Calu3 (cell line): ENCODE results near the gene RANBP3. TPM values are rescaled to one million over a fixed set of nuclear protein-coding genes. Genes with fewer than 3 reads are reported as not detected.

ENCODE experiments used
- BruUV-seq: library from RNA; stranded (reverse); fragments of 400-500 nt; replicated peaks from 2 replicates; lab custom pipeline; 2021; lab: Mats Ljungman, UMichigan
- CTCF ChIA-PET: fragments of 300-600 bp; sonication (Branson Sonifier 250); formaldehyde crosslinking; loops from one replicate; lab custom pipeline; 2022; ENCODE audit warnings: antibody characterized with exemption; lab: Charles Lee
- DNase-seq: peaks from one replicate; pipeline ENCODE4 v3.0.0; 2022
- H3K27ac Mint-ChIP-seq: one replicate; pipeline ENCODE4 v1.8.0; 2022; ENCODE audit warnings: mixed read lengths; ENCODE audit not compliant: unreplicated experiment
- H3K27me3 Mint-ChIP-seq: one replicate; pipeline ENCODE4 v1.8.0; 2022; ENCODE audit warnings: mixed read lengths; ENCODE audit not compliant: unreplicated experiment
- H3K36me3 Mint-ChIP-seq: one replicate; pipeline ENCODE4 v1.8.0; 2022; ENCODE audit warnings: mild to moderate bottlenecking, moderate library complexity, mixed read lengths; ENCODE audit not compliant: insufficient read depth, unreplicated experiment
- H3K4me1 Mint-ChIP-seq: one replicate; pipeline ENCODE4 v1.8.0; 2022; ENCODE audit warnings: mild to moderate bottlenecking, low read depth, mixed read lengths; ENCODE audit not compliant: unreplicated experiment
- H3K4me3 Mint-ChIP-seq: one replicate; pipeline ENCODE4 v1.8.0; 2022; ENCODE audit warnings: mild to moderate bottlenecking, low read depth, moderate library complexity, mixed read lengths; ENCODE audit not compliant: unreplicated experiment
- H3K9me3 Mint-ChIP-seq: one replicate; pipeline ENCODE4 v1.8.0; 2022; ENCODE audit warnings: low read depth, mixed read lengths; ENCODE audit not compliant: unreplicated experiment
- intact Hi-C: fragments of 100-400 bp; cut with micrococcal nuclease; formaldehyde crosslinking; loops from one replicate; pipeline ENCODE4 v1.10.0; 2022; ENCODE audit not compliant: unreplicated experiment
- total RNA-seq: library from RNA; stranded (reverse); gene quantifications from 2 replicates; pipeline ENCODE4 v1.2.3, GENCODE V29; 2022
- TF ChIP-seq, protein P1 (sequence below): fragments of 200-600 bp; IDR thresholded peaks from one replicate; pipeline ENCODE4 v1.8.0; 2022; ENCODE audit warnings: antibody characterized with exemption; ENCODE audit not compliant: unreplicated experiment

Gene RANBP3
- total RNA-seq, 1 experiment from 2014 or later: 58.4 TPM

DNA sequence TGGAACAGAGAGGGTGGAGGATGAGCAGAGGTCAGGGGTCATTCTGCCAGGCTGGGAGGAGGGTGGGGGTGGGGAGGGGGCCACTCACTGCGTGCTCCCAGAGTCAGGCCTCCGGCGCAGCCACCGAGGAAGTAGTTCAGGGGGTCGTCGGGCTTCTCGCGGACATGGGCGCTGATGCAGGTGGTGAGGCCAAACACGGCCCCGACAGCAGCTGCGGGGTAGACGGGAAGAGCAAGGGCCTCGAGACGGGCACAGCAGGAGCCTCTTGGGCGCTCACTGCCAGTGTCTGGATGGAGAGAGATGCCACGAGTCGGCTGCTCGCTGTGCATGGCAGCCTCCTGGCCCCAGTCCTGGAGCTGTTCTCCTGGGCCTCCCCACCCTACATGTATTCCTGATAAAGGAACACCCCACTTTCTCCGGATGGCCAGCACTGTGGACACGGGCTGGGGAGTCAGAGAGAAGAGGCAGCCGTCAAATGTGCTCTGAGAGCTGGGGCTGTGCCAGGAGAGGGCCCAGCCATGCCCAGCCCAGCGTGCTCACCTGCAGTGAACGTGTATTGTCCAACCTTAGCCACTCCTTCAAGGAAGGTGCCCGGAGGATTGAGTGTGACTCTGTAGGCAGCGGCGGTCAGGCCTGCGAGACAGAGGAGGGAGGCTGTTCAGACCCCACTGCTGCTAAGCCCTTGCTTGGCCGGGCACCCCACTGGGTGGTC is 81.4 kb downstream of the RANBP3 start:
- intact Hi-C loops: no loop called here
- no peaks in the 10 kb centered on the region for H3K27me3 Mint-ChIP-seq
- TF ChIP-seq, protein P1, sequence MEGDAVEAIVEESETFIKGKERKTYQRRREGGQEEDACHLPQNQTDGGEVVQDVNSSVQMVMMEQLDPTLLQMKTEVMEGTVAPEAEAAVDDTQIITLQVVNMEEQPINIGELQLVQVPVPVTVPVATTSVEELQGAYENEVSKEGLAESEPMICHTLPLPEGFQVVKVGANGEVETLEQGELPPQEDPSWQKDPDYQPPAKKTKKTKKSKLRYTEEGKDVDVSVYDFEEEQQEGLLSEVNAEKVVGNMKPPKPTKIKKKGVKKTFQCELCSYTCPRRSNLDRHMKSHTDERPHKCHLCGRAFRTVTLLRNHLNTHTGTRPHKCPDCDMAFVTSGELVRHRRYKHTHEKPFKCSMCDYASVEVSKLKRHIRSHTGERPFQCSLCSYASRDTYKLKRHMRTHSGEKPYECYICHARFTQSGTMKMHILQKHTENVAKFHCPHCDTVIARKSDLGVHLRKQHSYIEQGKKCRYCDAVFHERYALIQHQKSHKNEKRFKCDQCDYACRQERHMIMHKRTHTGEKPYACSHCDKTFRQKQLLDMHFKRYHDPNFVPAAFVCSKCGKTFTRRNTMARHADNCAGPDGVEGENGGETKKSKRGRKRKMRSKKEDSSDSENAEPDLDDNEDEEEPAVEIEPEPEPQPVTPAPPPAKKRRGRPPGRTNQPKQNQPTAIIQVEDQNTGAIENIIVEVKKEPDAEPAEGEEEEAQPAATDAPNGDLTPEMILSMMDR: no peak
- H3K4me3 Mint-ChIP-seq: no peak overlapping the region
- CTCF ChIA-PET: no interaction called here
- no peaks in the 10 kb centered on the region for H3K9me3 Mint-ChIP-seq
- no TSS peak for BruUV-seq
- no peak overlapping the region for H3K27ac Mint-ChIP-seq
- DNase-seq: no peak
- peaks cover 14% of the 10 kb centered on the region for H3K36me3 Mint-ChIP-seq
- no peaks in the 10 kb centered on the region for H3K4me1 Mint-ChIP-seq

DNA sequence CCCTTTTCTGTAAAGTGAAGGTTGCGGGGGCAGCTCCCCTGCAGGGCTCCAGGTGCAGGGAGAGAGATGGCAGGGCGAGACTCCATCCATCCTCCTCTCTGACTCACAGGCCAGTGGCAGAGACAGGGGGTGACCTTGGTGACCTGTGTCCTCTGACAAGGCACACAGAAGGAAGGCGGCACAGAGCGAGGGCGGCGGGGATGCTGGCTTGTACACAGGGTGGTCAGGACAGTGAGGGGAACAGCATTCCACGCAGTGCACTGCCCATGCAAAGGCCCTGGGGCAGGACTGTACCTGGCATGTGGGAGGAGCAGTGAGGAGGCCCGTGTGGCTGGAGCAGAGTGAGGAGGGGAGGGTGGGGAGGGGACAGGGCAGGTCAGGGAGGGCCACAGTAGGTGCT is 82.0 kb downstream of the RANBP3 start:
- no peak overlapping the region for H3K27ac Mint-ChIP-seq
- H3K9me3 Mint-ChIP-seq: no peaks in the 10 kb centered on the region
- H3K4me1 Mint-ChIP-seq: no peaks in the 10 kb centered on the region
- no TSS peak for BruUV-seq
- TF ChIP-seq, protein P1: no peak
- H3K36me3 Mint-ChIP-seq: peaks cover 14% of the 10 kb centered on the region
- no peaks in the 10 kb centered on the region for H3K27me3 Mint-ChIP-seq
- DNase-seq: no peak
- CTCF ChIA-PET: no interaction called here
- no peak overlapping the region for H3K4me3 Mint-ChIP-seq
- intact Hi-C loops: no loop called here

DNA sequence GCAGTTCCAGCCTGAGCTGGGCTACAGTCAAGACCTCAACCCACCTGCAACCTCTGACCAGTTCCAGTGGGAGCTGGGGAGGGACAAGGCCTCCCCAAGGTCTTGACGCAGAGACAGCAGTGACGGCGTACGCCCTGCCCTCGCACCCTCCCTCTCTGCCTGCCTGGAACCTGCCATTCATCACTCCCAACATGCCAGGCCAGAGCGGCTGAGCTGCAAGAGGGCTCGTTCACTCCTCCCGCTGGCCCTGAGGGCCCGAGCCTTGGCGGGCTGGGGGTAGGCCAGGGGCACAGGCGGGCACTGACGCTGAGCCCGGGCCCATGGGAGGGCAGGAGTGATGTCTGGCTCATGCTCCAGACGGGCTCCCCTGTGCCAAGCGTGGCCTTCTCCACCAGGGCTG is 82.5 kb downstream of the RANBP3 start:
- no TSS peak for BruUV-seq
- CTCF ChIA-PET: no interaction called here
- Mint-ChIP-seq H3K36me3 (peaks cover 14% of the 10 kb centered on the region), H3K27me3 (no peaks in the 10 kb centered on the region), H3K4me3 (no peak overlapping the region), H3K4me1 (no peaks in the 10 kb centered on the region), H3K9me3 (no peaks in the 10 kb centered on the region), H3K27ac (no peak overlapping the region)
- no peak for DNase-seq
- intact Hi-C loops: no loop called here
- TF ChIP-seq, protein P1: no peak

DNA sequence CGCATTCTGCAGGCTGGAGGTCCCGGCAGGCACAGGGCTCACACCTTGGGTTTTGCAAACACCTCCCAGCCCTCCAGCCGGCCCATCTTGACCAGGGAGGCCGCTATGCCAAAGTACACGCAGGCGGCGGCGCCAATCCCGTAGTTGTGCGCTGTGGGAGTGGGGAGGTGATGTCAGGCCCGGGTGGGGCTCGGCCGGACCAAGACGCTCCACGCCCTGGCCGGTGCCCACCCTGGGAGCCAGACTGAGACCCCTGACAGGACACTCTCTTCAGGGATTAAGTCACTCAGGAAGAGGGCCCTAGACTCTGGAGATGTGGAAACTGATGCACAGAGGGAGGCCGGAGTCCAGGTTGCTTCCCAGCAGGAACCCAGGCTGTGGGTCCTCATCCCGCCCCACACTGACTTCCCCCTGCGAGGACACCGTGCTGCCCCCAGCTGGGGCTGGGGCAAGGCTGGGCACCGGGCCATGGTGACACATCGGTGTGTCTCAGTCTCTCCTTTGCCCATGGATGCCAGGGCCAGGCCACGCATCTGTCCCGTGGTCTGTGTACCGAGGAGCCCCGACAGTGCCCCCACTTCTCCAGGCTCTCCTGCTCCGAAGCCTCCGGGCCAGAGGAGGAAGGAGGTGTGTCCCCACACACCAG is 83.1 kb downstream of the RANBP3 start:
- CTCF ChIA-PET: no interaction called here
- H3K4me3 Mint-ChIP-seq: no peak overlapping the region
- intact Hi-C loops: loop anchor here (5.0 kb wide), 1 partner anchor 93 kb away; no protein-coding TSS in a partner anchor
- no peak for DNase-seq
- peaks cover 4% of the 10 kb centered on the region for H3K27me3 Mint-ChIP-seq
- no peak overlapping the region for H3K27ac Mint-ChIP-seq
- no peaks in the 10 kb centered on the region for H3K4me1 Mint-ChIP-seq
- H3K9me3 Mint-ChIP-seq: no peaks in the 10 kb centered on the region
- BruUV-seq: no TSS peak
- peaks cover 14% of the 10 kb centered on the region for H3K36me3 Mint-ChIP-seq
- TF ChIP-seq, protein P1: no peak
